ENCODE measurements around the gene PEX7. TPM values are rescaled to one million over a fixed set of nuclear protein-coding genes. Genes with fewer than 3 reads are reported as not detected.

The PEX7 gene
- total and polyA plus RNA-seq, 10 of the 15 experiments (the other 5 are each of a cell fraction or from before 2014, with no cell fraction given): 0.58 to 12.4 (median 8.8) TPM

- TF ChIP-seq SP1 (IDR thresholded peaks at IDR 0.05; ENCODE audit: low read depth, low read length) (no peak), TARDBP (IDR thresholded peaks at IDR 0.05; ENCODE audit: borderline replicate concordance) (no peak), E4F1 (IDR thresholded peaks at IDR 0.05; ENCODE audit: borderline replicate concordance, partially characterized antibody) (no peak), ZNF687 (IDR thresholded peaks at IDR 0.05) (peak; percentile 29), HDAC2 (IDR thresholded peaks at IDR 0.05) (no peak), CBX5 (IDR thresholded peaks at IDR 0.05; ENCODE audit: low read depth) (no peak), RFX5 (IDR thresholded peaks at IDR 0.05; ENCODE audit: low read depth, low read length) (no peak), SKIL (IDR thresholded peaks at IDR 0.05; ENCODE audit: low read depth, poor library complexity, severe bottlenecking) (peak; percentile 77), HSF1 (IDR thresholded peaks at IDR 0.05; ENCODE audit: low read depth, low read length) (no peak), ATF7 (IDR thresholded peaks at IDR 0.05; ENCODE audit: low read depth) (peak; percentile 93), SIX5 (IDR thresholded peaks at IDR 0.05; ENCODE audit: low read depth, low read length, severe bottlenecking) (no peak), IRF5 (IDR thresholded peaks at IDR 0.05; ENCODE audit: borderline replicate concordance) (no peak), E2F4 (IDR thresholded peaks at IDR 0.05; ENCODE audit: low read depth, low read length) (no peak), ESRRA (IDR thresholded peaks at IDR 0.05; ENCODE audit: low read length) (no peak), SRF (IDR thresholded peaks at IDR 0.05; ENCODE audit: low read depth in 2 of 2, low read length in 2 of 2) (no peak), POLR2AphosphoS2 (IDR thresholded peaks at IDR 0.05; ENCODE audit: low read depth, low read length) (no peak), SMAD5 (IDR thresholded peaks at IDR 0.05; ENCODE audit: low read depth) (no peak)
These were observed 34.1 kb upstream of the PEX7 start (continued) for GRCh38 chr6:136788069-136788902.
